ENCODE data around the gene RGS7.

- no peak for TF ChIP-seq CTCF (IDR thresholded peaks at IDR 0.05; ENCODE audit: low read depth, low read length)
- TF ChIP-seq EZH2phosphoT487 (IDR thresholded peaks at IDR 0.05; ENCODE audit: low read depth) = no peak
These were observed 255.4 kb downstream of the RGS7 start for GRCh38 chr1:241101622-241102021.

All from OCI-LY3 (cell line).